PC-3 (cell line): ENCODE results near the gene ECE1. TPM values are rescaled to one million over a fixed set of nuclear protein-coding genes. Genes with fewer than 3 reads are reported as not detected.

Experiments
- ATAC-seq: fragments of 200-7000 bp; cut with Tn5 transposase; 2 replicates; pipeline ENCODE4 v1.9.1; 2020; ENCODE audit warnings: mild to moderate bottlenecking, moderate library complexity
- BruUV-seq: library from RNA; stranded (reverse); fragments of 400-500 nt; replicated peaks from 2 replicates; lab custom pipeline; 2021; lab: Mats Ljungman, UMichigan
- CTCF ChIA-PET: fragments of 300-600 bp; sonication (Branson Sonifier 250); formaldehyde crosslinking; loops from one replicate; lab custom pipeline; 2022; ENCODE audit warnings: antibody characterized with exemption; lab: Charles Lee
- POLR2A ChIA-PET: fragments of 300-600 bp; sonication (Branson Sonifier 250); formaldehyde crosslinking; loops from one replicate; lab custom pipeline; 2022; ENCODE audit warnings: antibody characterized with exemption; ENCODE audit not compliant: unreplicated experiment; lab: Charles Lee
- DNase-seq: peaks from one replicate; pipeline ENCODE4 v3.0.0-alpha.2; 2015
- H2AFZ ChIP-seq: fragments of 300-600 bp; sonication (generic); 2 replicates; pipeline ENCODE4 v1.6.0; 2016; ENCODE audit warnings: antibody characterized with exemption, low read length
- H3F3A ChIP-seq: fragments of 300-600 bp; sonication (generic); one replicate; pipeline ENCODE4 v1.6.0; 2017; ENCODE audit warnings: antibody characterized with exemption, low read length, control low read depth, mild to moderate bottlenecking; ENCODE audit not compliant: unreplicated experiment
- H3K27ac ChIP-seq: fragments of 300-600 bp; sonication (generic); 2 replicates; pipeline ENCODE4 v1.5.1; 2016; ENCODE audit warnings: mild to moderate bottlenecking, low read length
- H3K27me3 ChIP-seq: fragments of 300-600 bp; sonication (generic); 2 replicates; pipeline ENCODE4 v1.6.1; 2016; ENCODE audit warnings: low read length, mixed read lengths
- H3K36me3 ChIP-seq: fragments of 300-600 bp; sonication (generic); 2 replicates; pipeline ENCODE4 v1.6.1; 2016; ENCODE audit warnings: low read depth, mixed run types, low read length, mixed read lengths
- H3K4me1 ChIP-seq: fragments of 300-600 bp; sonication (generic); 2 replicates; pipeline ENCODE4 v1.5.1; 2016; ENCODE audit warnings: low read length; ENCODE audit not compliant: insufficient read depth
- H3K4me2 ChIP-seq: fragments of 300-600 bp; sonication (generic); 2 replicates; pipeline ENCODE4 v1.6.0; 2016; ENCODE audit warnings: low read length
- H3K4me3 ChIP-seq: fragments of 300-600 bp; sonication (generic); 2 replicates; pipeline ENCODE4 v1.5.1; 2016; ENCODE audit warnings: mild to moderate bottlenecking, low read length, mixed read lengths
- H3K79me2 ChIP-seq: fragments of 300-600 bp; sonication (generic); 2 replicates; pipeline ENCODE4 v1.6.1; 2017; ENCODE audit warnings: low read length, mixed read lengths
- H3K9ac ChIP-seq: fragments of 300-600 bp; sonication (generic); 2 replicates; pipeline ENCODE4 v1.6.0; 2016; ENCODE audit warnings: mild to moderate bottlenecking, low read length
- H3K9me2 ChIP-seq: fragments of 300-600 bp; sonication (generic); replicated peaks from 2 replicates; pipeline ENCODE4 v1.6.1; 2016; ENCODE audit warnings: mixed run types, low read length, mixed read lengths
- H3K9me3 ChIP-seq: fragments of 300-600 bp; sonication (generic); 2 replicates; pipeline ENCODE4 v1.6.1; 2016; ENCODE audit warnings: low read length, mixed read lengths
- H4K20me1 ChIP-seq: fragments of 300-600 bp; sonication (generic); 2 replicates; pipeline ENCODE4 v1.6.1; 2016; ENCODE audit warnings: low read length, mixed read lengths
- CTCF ChIP-seq: fragments of 300-600 bp; sonication (generic); conservative IDR thresholded peaks from 2 replicates; pipeline ENCODE4 v1.5.1; 2017; ENCODE audit warnings: antibody characterized with exemption, low read depth, mild to moderate bottlenecking, low read length
- EZH2 ChIP-seq: fragments of 300-600 bp; sonication (generic); IDR thresholded peaks from one replicate; pipeline ENCODE4 v1.6.1; 2017; ENCODE audit warnings: antibody characterized with exemption, mild to moderate bottlenecking, low read length; ENCODE audit not compliant: unreplicated experiment
- EZH2phosphoT487 ChIP-seq: fragments of 300-600 bp; sonication (generic); IDR thresholded peaks from 2 replicates; pipeline ENCODE4 v1.6.1; 2018; ENCODE audit warnings: mild to moderate bottlenecking, antibody characterized with exemption, low read length, borderline replicate concordance
- intact Hi-C: fragments of 100-400 bp; cut with micrococcal nuclease; formaldehyde crosslinking; loops from 2 replicates; pipeline ENCODE4 v1.9.0; 2023
- total RNA-seq: library from RNA; depleted of rRNA; stranded (reverse); fragments of >200 nt; gene quantifications from 2 replicates; pipeline ENCODE4 v1.2.3, GENCODE V29; 2014

Gene ECE1
- total RNA-seq, 1 experiment from 2014 or later = 86.8 TPM

- H4K20me1 ChIP-seq = no peaks in the 10 kb centered on the region
- BruUV-seq = no TSS peak
- ChIA-PET POLR2A (no interaction called here), CTCF (no interaction called here)
- H3K79me2 ChIP-seq = peaks cover 22% of the 10 kb centered on the region
- no peak overlapping the region for H2AFZ ChIP-seq
- no peak overlapping the region for H3K4me3 ChIP-seq
- peaks cover 29% of the 10 kb centered on the region for H3K4me1 ChIP-seq
- no peak for TF ChIP-seq CTCF
- no peak for TF ChIP-seq EZH2phosphoT487
- TF ChIP-seq EZH2 = no peak
- no peaks in the 10 kb centered on the region for H3F3A ChIP-seq
- ATAC-seq (no peak), DNase-seq (no peak)
- no peaks in the 10 kb centered on the region for H3K36me3 ChIP-seq
- H3K4me2 ChIP-seq = no peak overlapping the region
- intact Hi-C loops = loop anchor here (5.0 kb wide), 1 partner anchor 39 kb away; no protein-coding TSS in a partner anchor
- H3K27me3 ChIP-seq = no peaks in the 10 kb centered on the region
- no peak overlapping the region for H3K9ac ChIP-seq
- H3K27ac ChIP-seq = no peak overlapping the region
- no peaks in the 10 kb centered on the region for H3K9me2 ChIP-seq
- no peaks in the 10 kb centered on the region for H3K9me3 ChIP-seq
Measured at GRCh38 chr1:21292984-21293536, 2.8 kb upstream of the ECE1 start.

- Histone ChIP-seq H3K9me2 (no peaks in the 10 kb centered on the region), H3F3A (no peaks in the 10 kb centered on the region), H3K4me2 (no peak overlapping the region), H3K9me3 (no peaks in the 10 kb centered on the region), H3K79me2 (peaks cover 21% of the 10 kb centered on the region), H4K20me1 (no peaks in the 10 kb centered on the region), H3K36me3 (no peaks in the 10 kb centered on the region), H3K27me3 (no peaks in the 10 kb centered on the region), H3K4me1 (peaks cover 29% of the 10 kb centered on the region), H3K9ac (no peak overlapping the region), H2AFZ (no peak overlapping the region), H3K27ac (no peak overlapping the region), H3K4me3 (no peak overlapping the region)
- BruUV-seq = no TSS peak
- no peak for TF ChIP-seq CTCF
- no peak for TF ChIP-seq EZH2
- TF ChIP-seq EZH2phosphoT487 = no peak
- ATAC-seq (no peak), DNase-seq (no peak)
- intact Hi-C loops = loop anchor here (5.0 kb wide), 1 partner anchor 40 kb away; no protein-coding TSS in a partner anchor
- CTCF ChIA-PET = no interaction called here
- POLR2A ChIA-PET = no interaction called here
Measured at GRCh38 chr1:21292503-21292983, 2.3 kb upstream of the ECE1 start.

- ChIA-PET POLR2A (interaction anchor here (0.6 kb wide), 1 partner anchor 294 kb away, joined by 11 read pairs; no protein-coding TSS in a partner anchor), CTCF (no interaction called here)
- peaks cover 29% of the 10 kb centered on the region for H3K4me1 ChIP-seq
- H3K4me2 ChIP-seq = no peak overlapping the region
- peaks cover 21% of the 10 kb centered on the region for H3K79me2 ChIP-seq
- H3K9ac ChIP-seq = no peak overlapping the region
- intact Hi-C loops = loop anchor here (5.0 kb wide), 1 partner anchor 40 kb away; no protein-coding TSS in a partner anchor
- no peaks in the 10 kb centered on the region for H4K20me1 ChIP-seq
- no peak overlapping the region for H2AFZ ChIP-seq
- no TSS peak for BruUV-seq
- no peaks in the 10 kb centered on the region for H3K9me3 ChIP-seq
- no peak for TF ChIP-seq EZH2phosphoT487
- TF ChIP-seq EZH2 = no peak
- no peak for TF ChIP-seq CTCF
- H3K36me3 ChIP-seq = no peaks in the 10 kb centered on the region
- no peaks in the 10 kb centered on the region for H3K27me3 ChIP-seq
- ATAC-seq (no peak), DNase-seq (no peak)
- no peak overlapping the region for H3K4me3 ChIP-seq
- no peak overlapping the region for H3K27ac ChIP-seq
- H3K9me2 ChIP-seq = no peaks in the 10 kb centered on the region
- H3F3A ChIP-seq = no peaks in the 10 kb centered on the region
Measured at GRCh38 chr1:21291964-21292363, 1.7 kb upstream of the ECE1 start.
